Activated naive CD4-positive, alpha-beta T cell treated with anti-CD3 and anti-CD28 coated beads, Interleukin-2, amount 10 ng/mL, durations not matched to agents 7 days and 5 days (primary cell): ENCODE data around the gene BANF2.

Experiments
- CTCF ChIA-PET: fragments of 350-600 bp; sonication (Branson Sonifier 250); formaldehyde crosslinking; loops from one replicate; lab custom pipeline; 2021; ENCODE audit warnings: antibody characterized with exemption; lab: Charles Lee
- DNase-seq: peaks from one replicate; pipeline ENCODE4 v3.0.0-alpha.2; 2020
- H3K27ac Mint-ChIP-seq: one replicate; pipeline ENCODE4 v1.8.0; 2021; ENCODE audit warnings: mild to moderate bottlenecking, moderate library complexity, mixed read lengths
- H3K27me3 Mint-ChIP-seq: one replicate; pipeline ENCODE4 v1.8.0; 2021; ENCODE audit warnings: mild to moderate bottlenecking, mixed read lengths
- H3K36me3 Mint-ChIP-seq: one replicate; pipeline ENCODE4 v1.8.0; 2021; ENCODE audit warnings: mixed read lengths
- H3K4me1 Mint-ChIP-seq: one replicate; pipeline ENCODE4 v1.8.0; 2021; ENCODE audit warnings: mixed read lengths
- H3K4me3 Mint-ChIP-seq: one replicate; pipeline ENCODE4 v1.8.0; 2021; ENCODE audit warnings: mild to moderate bottlenecking, moderate library complexity, mixed read lengths
- H3K9me3 Mint-ChIP-seq: one replicate; pipeline ENCODE4 v1.8.0; 2021; ENCODE audit warnings: mixed read lengths

BANF2 gene

GRCh38 chr20:17699931-17700351, at the start of gene BANF2:
Gene BANF2, plus strand, starts transcription at chr20:17699966. Its CDS starts 25,060 bp downstream, at chr20:17725026.
- Mint-ChIP-seq H3K4me3 (no peak within 1 kb of the TSS), H3K27me3 (peaks cover 4% of the 10 kb centered on the region), H3K27ac (no peak within 1 kb of the TSS), H3K4me1 (no peaks in the 10 kb centered on the region), H3K9me3 (peaks cover 3% of the 10 kb centered on the region), H3K36me3 (no peaks in the 10 kb centered on the region)
- DNase-seq = no peak
- CTCF ChIA-PET = interaction anchor here (0.6 to 1.2 kb wide), 2 partner anchors 17 to 20 kb away, joined by 3 read pairs; no protein-coding TSS in a partner anchor

- Mint-ChIP-seq H3K9me3 (no peaks in the 10 kb centered on the region), H3K4me1 (peaks cover 11% of the 10 kb centered on the region), H3K27me3 (no peaks in the 10 kb centered on the region), H3K36me3 (peaks cover 2% of the 10 kb centered on the region), H3K4me3 (no peak overlapping the region), H3K27ac (no peak overlapping the region)
- DNase-seq = no peak
- CTCF ChIA-PET = interaction anchor here (1.1 to 1.9 kb wide), 3 partner anchors 23 to 346 kb away, joined by 3 to 6 read pairs (median 6); no protein-coding TSS in a partner anchor
Observed at GRCh38 chr20:17650301-17651128, 49.3 kb upstream of the BANF2 start.

DNA sequence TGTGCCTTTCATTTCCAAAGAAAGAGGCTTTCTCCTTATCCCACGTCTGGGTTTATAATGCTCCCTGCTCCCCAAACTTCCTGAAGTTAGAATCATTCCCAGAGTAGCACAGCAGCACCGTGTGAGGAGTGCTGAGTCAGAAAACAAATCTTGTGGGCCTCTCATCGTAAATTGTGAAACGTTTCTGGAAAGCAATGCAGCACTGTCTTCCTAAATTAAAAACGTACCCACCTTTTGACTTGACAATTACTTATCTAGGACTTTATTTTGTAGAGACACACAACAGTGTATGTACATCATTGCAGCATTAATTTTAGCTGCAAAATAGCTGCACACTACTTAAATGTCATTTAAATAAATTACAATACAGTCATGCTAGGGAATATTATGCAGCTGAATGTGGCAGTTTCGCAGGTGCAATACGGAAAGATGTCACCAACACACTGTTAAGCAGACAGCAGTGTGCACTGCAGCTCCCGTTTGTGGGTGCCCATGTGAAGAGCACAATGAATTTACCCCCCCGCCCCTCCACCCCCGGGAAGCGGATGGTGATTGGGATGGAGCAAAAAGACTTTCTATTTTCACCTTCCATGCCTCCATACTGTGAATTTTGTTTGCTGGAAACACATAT, 48.5 kb upstream of the BANF2 start:
- Mint-ChIP-seq H3K4me1 (peaks cover 13% of the 10 kb centered on the region), H3K27ac (no peak overlapping the region), H3K9me3 (no peaks in the 10 kb centered on the region), H3K4me3 (no peak overlapping the region), H3K36me3 (peaks cover 2% of the 10 kb centered on the region), H3K27me3 (no peaks in the 10 kb centered on the region)
- DNase-seq = no peak
- CTCF ChIA-PET = interaction anchor here (0.7 to 1.9 kb wide), 3 partner anchors 24 to 345 kb away, joined by 3 to 6 read pairs (median 3); no protein-coding TSS in a partner anchor

- Mint-ChIP-seq H3K36me3 (peaks cover 4% of the 10 kb centered on the region), H3K27ac (no peak overlapping the region), H3K4me1 (peaks cover 16% of the 10 kb centered on the region), H3K9me3 (no peaks in the 10 kb centered on the region), H3K27me3 (no peaks in the 10 kb centered on the region), H3K4me3 (no peak overlapping the region)
- CTCF ChIA-PET = interaction anchor here (0.7 to 1.9 kb wide), 3 partner anchors 24 to 345 kb away, joined by 3 to 6 read pairs (median 3); no protein-coding TSS in a partner anchor
- no peak for DNase-seq
Observed at GRCh38 chr20:17651760-17652388, 47.9 kb upstream of the BANF2 start.

GRCh38 chr20:17652411-17652810, 47.4 kb upstream of the BANF2 start:
- H3K9me3 Mint-ChIP-seq = no peaks in the 10 kb centered on the region
- H3K36me3 Mint-ChIP-seq = peaks cover 7% of the 10 kb centered on the region
- CTCF ChIA-PET = interaction anchor here (1.1 kb wide), 1 partner anchor 29 kb away, joined by 3 read pairs; the partner anchor contains the start of gene RRBP1
- DNase-seq = no peak
- H3K27me3 Mint-ChIP-seq = no peaks in the 10 kb centered on the region
- peaks cover 16% of the 10 kb centered on the region for H3K4me1 Mint-ChIP-seq
- no peak overlapping the region for H3K4me3 Mint-ChIP-seq
- H3K27ac Mint-ChIP-seq = no peak overlapping the region

DNA sequence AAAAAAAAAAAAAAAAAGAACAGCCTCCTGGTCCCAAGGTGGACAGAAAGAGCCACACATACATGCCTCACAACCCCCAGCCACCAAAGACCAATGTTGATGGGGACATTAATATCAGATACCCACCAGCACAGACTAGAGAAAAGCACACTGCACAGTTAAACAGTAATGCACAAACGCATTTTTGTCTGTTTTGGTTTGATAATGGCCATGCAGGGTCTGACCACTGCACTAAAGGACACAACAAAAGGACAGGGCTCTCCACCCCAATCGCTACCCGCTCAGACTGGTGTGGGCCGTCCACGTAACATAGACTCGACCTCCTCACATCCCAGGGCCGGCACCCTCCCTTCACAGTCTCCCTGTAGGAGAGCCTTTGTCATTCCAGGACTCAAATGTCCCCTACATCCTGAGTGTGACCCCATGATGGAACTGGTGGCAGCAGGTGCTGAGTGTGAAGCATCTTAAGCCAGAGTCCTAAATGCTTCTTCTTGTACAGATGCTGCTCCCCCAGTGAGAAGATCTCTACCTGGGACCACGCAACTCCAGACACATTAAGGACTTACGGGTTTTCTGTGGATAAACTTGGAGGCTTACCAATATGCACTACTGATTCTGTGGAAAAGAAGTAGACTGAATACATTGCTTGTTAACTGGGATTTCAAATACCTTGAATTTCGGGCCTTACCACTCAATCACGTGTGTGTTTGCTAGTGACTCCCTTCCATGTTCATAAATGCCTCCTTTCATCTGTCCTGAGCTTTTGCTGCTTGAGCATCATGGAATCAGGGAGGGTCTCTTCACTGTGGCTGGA, 45.7 kb upstream of the BANF2 start:
- Mint-ChIP-seq H3K4me3 (no peak overlapping the region), H3K27ac (no peak overlapping the region), H3K27me3 (no peaks in the 10 kb centered on the region), H3K9me3 (peaks cover 2% of the 10 kb centered on the region), H3K36me3 (peaks cover 21% of the 10 kb centered on the region), H3K4me1 (peaks cover 13% of the 10 kb centered on the region)
- DNase-seq = no peak
- CTCF ChIA-PET = interaction anchor here (0.7 to 1.4 kb wide), 2 partner anchors 12 to 70 kb away, joined by 5 read pairs; no protein-coding TSS in a partner anchor

DNA sequence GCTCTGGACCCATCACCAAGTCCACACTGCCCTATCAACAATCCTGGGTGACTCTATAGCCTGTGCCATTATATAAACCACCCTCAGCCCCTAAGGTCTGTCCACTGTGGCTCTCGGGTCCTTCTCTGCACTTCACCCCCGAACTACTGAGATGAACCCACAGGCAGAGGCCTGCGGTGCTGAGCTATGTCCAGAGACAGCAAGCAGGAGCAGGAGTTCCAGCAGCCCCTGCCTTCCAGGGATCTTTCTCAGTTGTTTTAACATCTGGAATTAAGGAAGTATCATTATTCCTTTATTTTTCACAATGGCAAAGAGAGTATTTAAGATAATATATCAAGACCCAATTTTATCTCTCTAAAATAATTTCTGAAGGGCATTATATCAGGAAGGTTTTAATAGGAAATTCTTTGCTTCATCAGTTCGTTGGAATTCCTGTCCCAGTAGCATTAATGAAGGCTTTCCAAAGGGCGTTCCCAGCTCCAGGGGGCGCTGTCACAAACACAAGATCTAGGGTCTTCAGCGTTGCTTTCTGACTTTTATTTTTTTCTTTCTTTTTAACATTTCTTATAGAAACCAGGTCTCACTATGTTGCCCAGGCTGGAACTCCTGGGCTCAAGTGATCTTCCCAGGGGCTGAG, 45.0 kb upstream of the BANF2 start:
- H3K27ac Mint-ChIP-seq = no peak overlapping the region
- H3K36me3 Mint-ChIP-seq = peaks cover 23% of the 10 kb centered on the region
- no peaks in the 10 kb centered on the region for H3K27me3 Mint-ChIP-seq
- CTCF ChIA-PET = interaction anchor here (1.4 kb wide), 1 partner anchor 11 kb away, joined by 5 read pairs; no protein-coding TSS in a partner anchor
- H3K4me1 Mint-ChIP-seq = peaks cover 8% of the 10 kb centered on the region
- H3K9me3 Mint-ChIP-seq = peaks cover 3% of the 10 kb centered on the region
- H3K4me3 Mint-ChIP-seq = no peak overlapping the region
- DNase-seq = peak; percentile 24

GRCh38 chr20:17655286-17655651, 44.5 kb upstream of the BANF2 start:
- Mint-ChIP-seq H3K27me3 (no peaks in the 10 kb centered on the region), H3K27ac (no peak overlapping the region), H3K4me1 (peaks cover 5% of the 10 kb centered on the region), H3K36me3 (peaks cover 28% of the 10 kb centered on the region), H3K4me3 (no peak overlapping the region), H3K9me3 (peaks cover 8% of the 10 kb centered on the region)
- CTCF ChIA-PET = interaction anchor here (1.4 kb wide), 1 partner anchor 11 kb away, joined by 5 read pairs; no protein-coding TSS in a partner anchor
- peak; percentile 18 for DNase-seq

- Mint-ChIP-seq H3K4me1 (peaks cover 9% of the 10 kb centered on the region), H3K9me3 (peaks cover 9% of the 10 kb centered on the region), H3K36me3 (peaks cover 33% of the 10 kb centered on the region), H3K27ac (no peak overlapping the region), H3K4me3 (no peak overlapping the region), H3K27me3 (no peaks in the 10 kb centered on the region)
- CTCF ChIA-PET = interaction anchor here (0.8 to 1.4 kb wide), 2 partner anchors 10 to 28 kb away, joined by 3 to 5 read pairs; no protein-coding TSS in a partner anchor
- DNase-seq = peak; percentile 19
Observed at GRCh38 chr20:17655865-17656479, 43.8 kb upstream of the BANF2 start.

DNA sequence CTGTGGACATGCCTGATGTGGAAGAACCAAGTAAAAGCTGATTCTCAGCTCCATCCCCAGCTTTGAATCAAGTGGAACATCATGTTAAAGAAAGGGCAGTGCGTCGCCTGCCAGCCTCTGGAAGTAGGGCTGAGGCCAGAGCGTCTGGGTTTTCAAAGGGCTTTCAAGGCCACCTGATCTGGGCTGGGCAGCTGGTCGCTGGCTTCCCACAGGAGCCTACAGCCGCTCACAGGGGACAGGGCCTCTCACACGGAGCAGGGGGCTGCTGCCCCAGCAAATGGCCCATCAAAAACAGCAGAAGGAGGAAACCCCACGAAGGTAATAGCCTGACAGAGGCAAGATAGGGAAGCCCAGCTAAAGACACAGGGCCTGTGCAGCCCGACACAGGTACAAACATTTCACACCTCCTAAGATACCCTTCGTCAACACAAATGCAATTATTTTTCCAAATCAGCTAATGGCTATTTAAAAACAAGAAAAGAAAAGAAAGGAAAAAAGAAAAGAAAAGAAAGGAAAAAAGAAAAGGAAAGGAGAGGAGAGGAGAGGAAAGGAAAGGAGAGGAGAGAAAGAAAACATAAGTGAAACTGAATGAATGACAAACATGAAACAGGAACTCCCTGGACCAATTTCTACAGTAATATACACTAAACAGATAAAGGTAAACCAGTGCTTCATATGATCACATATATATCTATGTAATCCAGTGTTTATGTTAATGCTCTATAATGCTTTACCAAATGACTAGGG, 42.5 kb upstream of the BANF2 start:
- CTCF ChIA-PET = interaction anchor here (0.7 kb wide), 1 partner anchor 11 kb away, joined by 3 read pairs; no protein-coding TSS in a partner anchor
- no peak for DNase-seq
- no peak overlapping the region for H3K4me3 Mint-ChIP-seq
- peaks cover 9% of the 10 kb centered on the region for H3K9me3 Mint-ChIP-seq
- H3K27me3 Mint-ChIP-seq = no peaks in the 10 kb centered on the region
- H3K36me3 Mint-ChIP-seq = peaks cover 34% of the 10 kb centered on the region
- no peak overlapping the region for H3K27ac Mint-ChIP-seq
- H3K4me1 Mint-ChIP-seq = peaks cover 13% of the 10 kb centered on the region

- H3K36me3 Mint-ChIP-seq = peaks cover 37% of the 10 kb centered on the region
- peaks cover 9% of the 10 kb centered on the region for H3K9me3 Mint-ChIP-seq
- CTCF ChIA-PET = no interaction called here
- peaks cover 18% of the 10 kb centered on the region for H3K4me1 Mint-ChIP-seq
- no peaks in the 10 kb centered on the region for H3K27me3 Mint-ChIP-seq
- no peak overlapping the region for H3K4me3 Mint-ChIP-seq
- H3K27ac Mint-ChIP-seq = no peak overlapping the region
- peak; percentile 5 for DNase-seq
Observed at GRCh38 chr20:17657898-17658647, 41.7 kb upstream of the BANF2 start.
